Esophagus muscularis mucosa (tissue), 4 donors: Measurements from ENCODE around the gene DBN1. TPM values are rescaled to one million over a fixed set of nuclear protein-coding genes. Genes with fewer than 3 reads are reported as not detected.
A peak's percentile ranks its signal among the peaks of the same experiment; 100 is the strongest.

ENCODE experiments used
- DNase-seq: peaks from one replicate; pipeline ENCODE4 v3.0.0-alpha.2; 2017; ENCODE audit errors: extremely low spot score
- H3K27ac ChIP-seq, 4 donors: fragments of 200-600 bp; sonication (generic); replicated peaks in 1 of 4; 1 replicate in 3 of 4; 2 replicates in 1 of 4; pipeline ENCODE4 v1.5.1; 2016 to 2019; ENCODE audit warnings: mild to moderate bottlenecking in 1 of 4
- H3K27me3 ChIP-seq, 4 donors: fragments of 200-600 bp; sonication (generic); one replicate each; pipeline versions ENCODE4 v1.5.1 to v1.6.0; 2016 to 2019
- H3K36me3 ChIP-seq, 4 donors: fragments of 200-600 bp; sonication (generic); one replicate each; pipeline ENCODE4 v1.5.1; 2016 to 2019
- H3K4me1 ChIP-seq, 4 donors: fragments of 200-600 bp; sonication (generic); one replicate each; pipeline ENCODE4 v1.5.1; 2016 to 2019
- H3K4me3 ChIP-seq, 4 donors: fragments of 200-600 bp; sonication (generic); 1 replicate in 2 of 4; 2 replicates in 2 of 4; pipeline ENCODE4 v1.5.1; 2016 to 2019; ENCODE audit warnings: mild to moderate bottlenecking in 4 of 4, moderate library complexity in 1 of 4
- H3K9me3 ChIP-seq, 4 donors: fragments of 200-600 bp; sonication (generic); 1 replicate in 3 of 4; 2 replicates in 1 of 4; pipeline ENCODE4 v1.5.1; 2016 to 2019
- EP300 ChIP-seq: sonication (generic); formaldehyde crosslinking; IDR thresholded peaks from one replicate; pipeline ENCODE4 v1.6.1; 2017; ENCODE audit warnings: antibody characterized with exemption
- POLR2A ChIP-seq: fragments of 450-650 bp; IDR thresholded peaks from one replicate; pipeline ENCODE4 v1.6.1; 2017; ENCODE audit warnings: antibody characterized with exemption, moderate library complexity, mild to moderate bottlenecking, low read depth
- POLR2AphosphoS5 ChIP-seq, 2 donors: sonication (generic); formaldehyde crosslinking; IDR thresholded peaks; one replicate each; pipeline ENCODE4 v1.6.1; 2017; ENCODE audit warnings: antibody characterized with exemption in 2 of 2
- WGBS: methylation state at CpG from one replicate; pipeline ENCODE4 v1.1.5; 2018; 5-methylcytosine and 5-hydroxymethylcytosine counted together
- intact Hi-C: fragments of 100-400 bp; cut with DNase I; formaldehyde crosslinking; loops from one replicate; pipeline ENCODE4 v1.15.1; 2023
- total RNA-seq, 4 donors: library from RNA; depleted of rRNA; stranded (reverse); fragments of >200 nt; gene quantifications; one replicate each; pipeline versions ENCODE4 v1.1.0 to v1.2.1, GENCODE V29; 2016
- TF ChIP-seq, protein P1 (sequence below), 3 experiments: fragments of 200-600 bp in 2 of 3; fragments of 450-650 bp in 1 of 3; sonication (generic) in 2 of 3; IDR thresholded peaks; one replicate each; pipeline ENCODE4 v1.5.1; 2017 to 2019; ENCODE audit warnings: antibody characterized with exemption in 3 of 3, mild to moderate bottlenecking in 2 of 3, moderate library complexity in 1 of 3

Gene DBN1
- total RNA-seq, 4 donors from 2014 or later = 92.2 to 160 (median 130) TPM

DNA sequence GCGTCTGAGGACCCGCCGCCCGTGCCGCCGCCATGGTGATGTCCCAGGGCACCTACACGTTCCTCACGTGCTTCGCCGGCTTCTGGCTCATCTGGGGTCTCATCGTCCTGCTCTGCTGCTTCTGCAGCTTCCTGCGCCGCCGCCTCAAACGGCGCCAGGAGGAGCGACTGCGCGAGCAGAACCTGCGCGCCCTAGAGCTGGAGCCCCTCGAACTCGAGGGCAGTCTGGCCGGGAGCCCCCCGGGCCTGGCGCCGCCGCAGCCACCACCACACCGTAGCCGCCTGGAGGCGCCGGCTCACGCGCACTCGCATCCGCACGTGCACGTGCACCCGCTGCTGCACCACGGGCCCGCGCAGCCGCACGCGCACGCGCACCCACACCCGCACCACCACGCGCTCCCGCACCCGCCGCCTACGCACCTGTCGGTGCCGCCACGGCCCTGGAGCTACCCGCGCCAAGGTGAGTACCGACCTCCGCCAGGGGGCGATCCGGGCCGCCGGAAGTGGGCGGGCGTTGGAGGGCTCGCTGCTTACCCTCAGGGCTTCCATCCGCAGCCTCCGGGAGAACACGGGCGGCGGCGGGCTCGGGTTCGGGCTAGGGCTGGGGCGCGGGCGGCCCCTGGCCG is 18.3 kb downstream of the DBN1 start:
- Histone ChIP-seq H3K4me1 (peaks cover 25 to 49% (median 44%) of the 10 kb centered on the region in 4 donors), H3K9me3 (no peaks in the 10 kb centered on the region), H3K27me3 (peaks cover 0 to 32% (median 2%) of the 10 kb centered on the region in 4 donors), H3K4me3 (peak overlapping the region; percentile 62 to 73 (median 68)), H3K27ac (peak overlapping the region; percentile 70 to 83 (median 79)), H3K36me3 (peaks cover 0 to 33% (median 27%) of the 10 kb centered on the region in 4 donors)
- TF ChIP-seq, protein P1, sequence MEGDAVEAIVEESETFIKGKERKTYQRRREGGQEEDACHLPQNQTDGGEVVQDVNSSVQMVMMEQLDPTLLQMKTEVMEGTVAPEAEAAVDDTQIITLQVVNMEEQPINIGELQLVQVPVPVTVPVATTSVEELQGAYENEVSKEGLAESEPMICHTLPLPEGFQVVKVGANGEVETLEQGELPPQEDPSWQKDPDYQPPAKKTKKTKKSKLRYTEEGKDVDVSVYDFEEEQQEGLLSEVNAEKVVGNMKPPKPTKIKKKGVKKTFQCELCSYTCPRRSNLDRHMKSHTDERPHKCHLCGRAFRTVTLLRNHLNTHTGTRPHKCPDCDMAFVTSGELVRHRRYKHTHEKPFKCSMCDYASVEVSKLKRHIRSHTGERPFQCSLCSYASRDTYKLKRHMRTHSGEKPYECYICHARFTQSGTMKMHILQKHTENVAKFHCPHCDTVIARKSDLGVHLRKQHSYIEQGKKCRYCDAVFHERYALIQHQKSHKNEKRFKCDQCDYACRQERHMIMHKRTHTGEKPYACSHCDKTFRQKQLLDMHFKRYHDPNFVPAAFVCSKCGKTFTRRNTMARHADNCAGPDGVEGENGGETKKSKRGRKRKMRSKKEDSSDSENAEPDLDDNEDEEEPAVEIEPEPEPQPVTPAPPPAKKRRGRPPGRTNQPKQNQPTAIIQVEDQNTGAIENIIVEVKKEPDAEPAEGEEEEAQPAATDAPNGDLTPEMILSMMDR (IDR thresholded peaks at IDR 0.05) = peak; percentile 66 to 76 (median 66)
- TF ChIP-seq POLR2A (no peak), POLR2AphosphoS5 (IDR thresholded peaks at IDR 0.05) (peak; percentile 65 to 66), EP300 (no peak)
- no peak for DNase-seq
- intact Hi-C loops = loop anchor here (2.0 to 10.0 kb wide), 3 partner anchors 28 to 140 kb away; partner anchors contain the start of genes GRK6 and MXD3
- 2% methylated on average over 11 of the region's 80 CpGs for WGBS

DNA sequence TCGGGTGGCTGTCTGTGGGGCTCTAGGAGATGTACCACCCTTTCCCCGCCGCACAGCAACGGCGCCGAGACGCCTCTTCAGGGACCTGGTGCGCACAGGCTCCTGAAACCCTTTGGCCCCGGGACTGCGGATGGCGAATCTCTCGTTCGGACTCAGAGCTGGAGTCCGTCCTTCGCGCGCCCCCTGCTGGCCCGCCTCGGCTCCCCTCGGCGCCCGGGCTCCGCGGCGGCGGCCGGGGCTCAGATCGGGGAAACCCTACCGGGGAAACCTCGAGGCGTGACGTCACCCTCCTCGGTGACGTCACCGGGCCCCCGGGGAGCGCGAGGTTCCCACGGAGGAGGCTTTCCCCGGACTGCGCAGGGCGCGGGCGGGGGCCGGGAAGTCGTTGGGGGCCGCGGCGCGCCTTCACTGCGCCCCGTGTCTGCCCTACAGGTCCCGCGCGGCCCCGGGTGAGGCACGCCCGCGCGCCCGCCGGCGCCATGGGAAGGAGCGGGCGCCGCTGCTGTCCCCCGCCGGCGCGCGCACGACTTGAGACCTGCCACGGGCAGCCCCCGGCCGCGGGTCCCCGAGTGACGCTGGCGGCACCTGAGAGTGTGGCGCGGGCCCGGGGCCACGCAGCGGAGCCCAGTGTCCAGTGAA is 18.9 kb downstream of the DBN1 start:
- intact Hi-C loops = loop anchor here (1.0 to 10.0 kb wide), 5 partner anchors 28 to 140 kb away; partner anchors contain the start of genes GRK6 and MXD3
- H3K9me3 ChIP-seq = no peaks in the 10 kb centered on the region

DNA sequence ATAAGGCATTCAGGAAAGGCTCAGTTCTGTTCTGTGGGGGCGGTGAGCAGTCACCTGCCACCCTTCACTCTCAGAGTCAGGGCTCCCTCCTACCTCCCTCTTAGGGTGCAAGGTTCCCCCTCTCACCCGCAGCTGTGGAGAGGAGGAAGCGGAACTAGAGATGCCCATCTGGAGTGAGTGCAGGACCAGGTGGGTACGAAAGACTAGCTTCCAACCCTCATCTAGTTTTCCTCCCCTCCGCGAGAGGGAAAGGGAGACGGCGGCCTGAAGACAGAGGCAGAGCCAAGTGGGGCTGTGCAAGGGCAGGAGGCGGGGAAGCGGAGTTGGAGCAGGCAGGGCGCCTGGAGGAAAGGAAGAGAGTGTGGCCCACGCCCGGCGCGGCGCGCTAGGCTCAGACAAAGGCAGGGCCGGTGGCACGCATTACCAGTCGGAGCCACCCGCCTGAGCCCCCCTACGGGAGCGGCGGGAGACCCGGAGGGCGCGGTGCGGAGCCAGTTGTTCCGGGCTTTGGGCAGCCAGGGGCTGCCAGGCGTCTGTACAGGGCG is 19.5 kb downstream of the DBN1 start:
- peaks cover 0 to 44% (median 5%) of the 10 kb centered on the region in 4 donors for H3K27me3 ChIP-seq
- peak overlapping the region; percentile 70 to 83 (median 79) for H3K27ac ChIP-seq
- 7% methylated on average over 30 of the region's 31 CpGs for WGBS
- H3K9me3 ChIP-seq = no peaks in the 10 kb centered on the region
- H3K36me3 ChIP-seq = peaks cover 0 to 23% (median 15%) of the 10 kb centered on the region in 4 donors
- intact Hi-C loops = loop anchor here (1.0 to 10.0 kb wide), 5 partner anchors 27 to 139 kb away; partner anchors contain the start of genes GRK6 and MXD3
- TF ChIP-seq EP300 (no peak), POLR2AphosphoS5 (IDR thresholded peaks at IDR 0.05) (no peak), POLR2A (no peak)
- TF ChIP-seq, protein P1 (IDR thresholded peaks at IDR 0.05) = no peak
- H3K4me3 ChIP-seq = peak overlapping the region; percentile 62 to 73 (median 68)
- H3K4me1 ChIP-seq = peaks cover 25 to 49% (median 44%) of the 10 kb centered on the region in 4 donors
- no peak for DNase-seq

More for the DNA sequence above, 18.9 kb downstream of the DBN1 start:
- Histone ChIP-seq H3K36me3 (peaks cover 0 to 27% (median 21%) of the 10 kb centered on the region in 4 donors), H3K27me3 (peaks cover 0 to 38% (median 5%) of the 10 kb centered on the region in 4 donors), H3K4me3 (peak overlapping the region; percentile 62 to 73 (median 68)), H3K4me1 (peaks cover 25 to 49% (median 44%) of the 10 kb centered on the region in 4 donors), H3K27ac (peak overlapping the region; percentile 70 to 83 (median 79))
- WGBS = no CpG with 5 or more reads among the region's 84 CpGs
- DNase-seq = peak; percentile 98
- TF ChIP-seq, protein P1 (IDR thresholded peaks at IDR 0.05) = peak in 2 of 3 experiments; percentile 93 to 95
- TF ChIP-seq EP300 (no peak), POLR2AphosphoS5 (IDR thresholded peaks at IDR 0.05) (peak in 1 of 2 donors; percentile 71), POLR2A (no peak)

DNA sequence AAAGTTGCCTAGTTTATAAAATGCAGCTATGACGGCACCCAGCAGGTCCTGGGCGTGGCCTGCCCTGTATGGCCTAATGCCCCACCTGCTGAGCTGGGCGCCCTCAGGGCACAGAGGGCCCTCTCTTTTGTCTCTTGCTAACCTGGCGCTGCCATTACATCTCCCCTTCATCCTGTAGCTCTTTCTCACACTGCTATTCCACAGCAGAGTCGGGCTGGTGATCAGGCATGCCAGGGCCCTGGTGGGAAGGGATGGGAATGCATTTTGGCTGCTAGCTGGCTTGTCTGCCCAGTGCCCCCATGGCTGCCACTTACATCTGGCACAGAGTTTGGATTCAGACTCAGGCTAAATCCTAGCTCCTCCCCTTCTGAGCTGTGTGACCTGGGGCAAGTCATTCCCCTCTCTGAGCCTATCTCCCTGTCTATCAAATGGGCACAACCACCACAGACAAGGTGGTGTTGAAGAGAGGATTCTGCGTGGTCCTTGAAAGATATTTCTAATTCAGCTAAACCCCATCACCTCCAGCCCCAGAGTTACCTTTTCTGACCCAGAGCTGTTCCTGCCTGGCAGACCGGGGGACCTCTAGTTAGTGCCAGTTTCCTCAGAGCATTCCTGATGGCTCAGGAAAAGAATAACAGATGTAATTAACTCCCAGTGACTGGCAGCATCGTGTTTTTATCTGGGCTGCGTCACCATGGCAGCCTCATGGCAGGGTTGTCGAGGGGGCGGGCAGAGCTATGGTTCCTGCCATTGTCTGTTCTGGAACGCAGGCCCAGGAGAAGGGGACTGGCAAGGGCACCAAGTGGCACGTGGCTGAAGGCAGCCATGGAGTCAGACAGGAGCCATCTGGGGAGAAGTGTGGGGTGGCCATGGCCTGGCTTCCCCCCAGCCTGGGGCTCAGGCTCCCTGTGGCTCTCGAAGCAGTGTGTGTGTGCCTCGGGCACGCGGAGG is 20.5 kb downstream of the DBN1 start:
- Histone ChIP-seq H3K9me3 (no peaks in the 10 kb centered on the region), H3K4me1 (peaks cover 31 to 49% (median 46%) of the 10 kb centered on the region in 4 donors), H3K27me3 (peaks cover 0 to 54% (median 6%) of the 10 kb centered on the region in 4 donors), H3K4me3 (no peak overlapping the region), H3K27ac (no peak overlapping the region), H3K36me3 (peaks cover 0 to 13% (median 5%) of the 10 kb centered on the region in 4 donors)
- no peak for TF ChIP-seq POLR2AphosphoS5 (IDR thresholded peaks at IDR 0.05)
- TF ChIP-seq, protein P1 (IDR thresholded peaks at IDR 0.05) = no peak
- TF ChIP-seq POLR2A = no peak
- no peak for TF ChIP-seq EP300
- WGBS = 82% methylated on average over 16 of the region's 17 CpGs
- intact Hi-C loops = loop anchor here (10.0 kb wide), 1 partner anchor 138 kb away; the partner anchor contains the start of gene MXD3
- DNase-seq = no peak
